PFSK-1 (cell line): ENCODE results near the gene FLRT1.

ENCODE experiments used
- FOXP2 ChIP-seq: optimal IDR thresholded peaks from 2 replicates; pipeline ENCODE3; 2011; ENCODE audit warnings: borderline replicate concordance, control low read depth, inconsistent platforms; ENCODE audit not compliant: insufficient read depth; ENCODE audit errors: extremely low read length, extremely low read depth
- POLR2AphosphoS5 ChIP-seq: IDR thresholded peaks from 2 replicates; pipeline ENCODE4 v1.6.1; 2012; ENCODE audit warnings: low read depth, mild to moderate bottlenecking, control low read depth, low read length, moderate library complexity
- REST ChIP-seq, 2 experiments: IDR thresholded peaks; 2 replicates each; pipeline versions ENCODE4 v1.6.1 to v1.8.0; 2011 to 2012; ENCODE audit warnings: low read depth in 2 of 2, low read length in 2 of 2, control low read depth in 1 of 2, inconsistent platforms in 1 of 2, mild to moderate bottlenecking in 1 of 2, moderate library complexity in 1 of 2; ENCODE audit not compliant: insufficient read depth in 1 of 2
- SIN3A ChIP-seq: IDR thresholded peaks from 2 replicates; pipeline ENCODE4 v1.6.1; 2012; ENCODE audit warnings: mild to moderate bottlenecking, low read length, moderate library complexity, borderline replicate concordance; ENCODE audit not compliant: insufficient read depth
- TAF1 ChIP-seq: IDR thresholded peaks from 2 replicates; pipeline ENCODE4 v1.6.1; 2012; ENCODE audit warnings: low read length, control low read depth, borderline replicate concordance; ENCODE audit not compliant: insufficient read depth

The FLRT1 gene

GRCh38 chr11:64063777-64064176 lies 28.0 kb downstream of the FLRT1 start:
- TF ChIP-seq REST (IDR thresholded peaks at IDR 0.05; ENCODE audit: insufficient read depth in 1 of 2, low read depth in 2 of 2, low read length in 2 of 2) (no peak), POLR2AphosphoS5 (no peak), FOXP2 (no peak), TAF1 (no peak), SIN3A (no peak)

GRCh38 chr11:64064374-64065140 lies 28.8 kb downstream of the FLRT1 start:
- no peak for TF ChIP-seq REST (IDR thresholded peaks at IDR 0.05; ENCODE audit: insufficient read depth in 1 of 2, low read depth in 2 of 2, low read length in 2 of 2)
- no peak for TF ChIP-seq SIN3A
- no peak for TF ChIP-seq POLR2AphosphoS5
- TF ChIP-seq FOXP2: no peak
- no peak for TF ChIP-seq TAF1

- TF ChIP-seq FOXP2: no peak
- no peak for TF ChIP-seq POLR2AphosphoS5
- no peak for TF ChIP-seq TAF1
- TF ChIP-seq SIN3A: no peak
- TF ChIP-seq REST (IDR thresholded peaks at IDR 0.05; ENCODE audit: insufficient read depth in 1 of 2, low read depth in 2 of 2, low read length in 2 of 2): no peak
Observed at GRCh38 chr11:64065141-64065465, 29.4 kb downstream of the FLRT1 start.

GRCh38 chr11:64065712-64066111 lies 30.0 kb downstream of the FLRT1 start:
- TF ChIP-seq REST (IDR thresholded peaks at IDR 0.05; ENCODE audit: insufficient read depth in 1 of 2, low read depth in 2 of 2, low read length in 2 of 2): no peak
- no peak for TF ChIP-seq FOXP2
- TF ChIP-seq SIN3A: no peak
- no peak for TF ChIP-seq TAF1
- TF ChIP-seq POLR2AphosphoS5: no peak
